GM12878 (cell line): ENCODE results near the gene RNF126. TPM values are rescaled to one million over a fixed set of nuclear protein-coding genes. Genes with fewer than 3 reads are reported as not detected.
A peak's percentile ranks its signal among the peaks of the same experiment; 100 is the strongest.

ENCODE experiments used
- ATAC-seq: fragments of 200-7000 bp; cut with Tn5 transposase; 3 replicates; pipeline ENCODE4 v1.9.1; 2020; ENCODE audit warnings: mild to moderate bottlenecking, moderate library complexity
- BruUV-seq: library from RNA; stranded (reverse); fragments of 400-500 nt; replicated peaks from 2 replicates; lab custom pipeline; 2021; lab: Mats Ljungman, UMichigan
- CTCF ChIA-PET: fragments of 300-600 bp; sonication (Branson Sonifier 250); formaldehyde crosslinking; extraction: SDS; loops from one replicate; lab custom pipeline; 2021; ENCODE audit warnings: inconsistent platforms; lab: Yijun Ruan, JAX
- POLR2A ChIA-PET: fragments of 350-600 bp; formaldehyde crosslinking; extraction: SDS; loops from one replicate; lab custom pipeline; 2021; ENCODE audit warnings: inconsistent platforms; lab: Charles Lee
- RAD21 ChIA-PET: fragments of 300-600 bp; sonication (Branson Sonifier 250); formaldehyde crosslinking; loops from one replicate; lab custom pipeline; 2023; ENCODE audit warnings: antibody characterized with exemption; ENCODE audit not compliant: unreplicated experiment; lab: Charles Lee
- SMC1A ChIA-PET: fragments of 300-600 bp; sonication (Branson Sonifier 250); formaldehyde crosslinking; loops from one replicate; lab custom pipeline; 2023; ENCODE audit not compliant: unreplicated experiment, uncharacterized antibody; lab: Charles Lee
- DNase-seq: peaks from one replicate; pipeline ENCODE4 v3.0.0-alpha.2; 2011; ENCODE audit warnings: low read depth, low spot score
- FAIRE-seq: peaks from 3 replicates; lab custom pipeline; 2011; peaks lifted over from hg19 to GRCh38; lab: Jason Lieb, UNC
- H2AFZ ChIP-seq: 2 replicates; pipeline ENCODE4 v1.6.0; 2011; ENCODE audit warnings: low read depth, low read length, control low read depth; ENCODE audit not compliant: control insufficient read depth
- H3K27ac ChIP-seq: 2 replicates; pipeline ENCODE4 v1.5.1; 2011; ENCODE audit warnings: control low read depth; ENCODE audit not compliant: control insufficient read depth, insufficient read depth
- H3K27me3 ChIP-seq, 2 experiments: replicated peaks in 1 of 2; 2 replicates each; pipeline versions ENCODE4 v1.6.0 to v1.6.1; 2011; ENCODE audit warnings: low read length in 1 of 2; ENCODE audit not compliant: control insufficient read depth in 2 of 2, insufficient read depth in 2 of 2
- H3K36me3 ChIP-seq, 2 experiments: 2 replicates each; pipeline ENCODE4 v1.5.1; 2011; ENCODE audit warnings: low read length in 1 of 2; ENCODE audit not compliant: control insufficient read depth in 2 of 2, insufficient read depth in 2 of 2
- H3K4me1 ChIP-seq: 2 replicates; pipeline ENCODE4 v1.6.1; 2011; ENCODE audit warnings: mild to moderate bottlenecking, low read length, moderate library complexity, mixed read lengths; ENCODE audit not compliant: control insufficient read depth, insufficient read depth
- H3K4me2 ChIP-seq: 2 replicates; pipeline ENCODE4 v1.6.0; 2011; ENCODE audit warnings: control low read depth; ENCODE audit not compliant: control insufficient read depth, insufficient read depth
- H3K4me3 ChIP-seq: fragments of 200-600 bp; sonication (generic); 2 replicates; pipeline ENCODE4 v1.5.1; 2016
- H3K79me2 ChIP-seq: 2 replicates; pipeline ENCODE4 v1.6.0; 2011; ENCODE audit warnings: low read length; ENCODE audit not compliant: control insufficient read depth, insufficient read depth
- H3K9ac ChIP-seq: 2 replicates; pipeline ENCODE4 v1.8.0; 2011; ENCODE audit warnings: low read length, control low read depth, mixed read lengths; ENCODE audit not compliant: control insufficient read depth, insufficient read depth
- H3K9me3 ChIP-seq: replicated peaks from 3 replicates; pipeline ENCODE4 v1.5.1; 2011; ENCODE audit warnings: mild to moderate bottlenecking, low read length; ENCODE audit not compliant: control insufficient read depth, insufficient read depth
- H4K20me1 ChIP-seq: 2 replicates; pipeline ENCODE4 v1.6.0; 2011; ENCODE audit not compliant: control insufficient read depth, insufficient read depth
- BACH1 ChIP-seq: fragments of 450-650 bp; IDR thresholded peaks from 2 replicates; pipeline ENCODE4 v1.6.1; 2017; ENCODE audit warnings: mild to moderate bottlenecking, borderline replicate concordance
- CHD1 ChIP-seq: IDR thresholded peaks from 2 replicates; pipeline ENCODE4 v1.6.1; 2012; ENCODE audit warnings: low read depth, low read length, improper control_type of control experiment
- CHD4 ChIP-seq: fragments of 200-600 bp; sonication (generic); IDR thresholded peaks from 2 replicates; pipeline ENCODE4 v1.6.1; 2016; ENCODE audit warnings: mild to moderate bottlenecking
- ESRRA ChIP-seq: IDR thresholded peaks from 2 replicates; pipeline ENCODE4 v1.6.1; 2012; ENCODE audit warnings: mild to moderate bottlenecking, low read length, improper control_type of control experiment
- FOXM1 ChIP-seq: IDR thresholded peaks from 2 replicates; pipeline ENCODE4 v1.6.1; 2012; ENCODE audit warnings: low read depth, mild to moderate bottlenecking, inconsistent platforms, low read length, moderate library complexity
- HDAC6 ChIP-seq: fragments of 200-600 bp; sonication (generic); IDR thresholded peaks from one replicate; pipeline ENCODE4 v1.8.0; 2017; ENCODE audit warnings: antibody characterized with exemption; ENCODE audit not compliant: unreplicated experiment
- IKZF1 ChIP-seq: fragments of 450-650 bp; conservative IDR thresholded peaks from 2 replicates; pipeline ENCODE4 v1.6.1; 2017; ENCODE audit warnings: antibody characterized with exemption, mild to moderate bottlenecking
- IKZF2 ChIP-seq, 2 experiments: fragments of 450-650 bp; IDR thresholded peaks; 2 replicates each; pipeline ENCODE4 v1.6.1; 2017; ENCODE audit warnings: mild to moderate bottlenecking in 2 of 2, moderate library complexity in 2 of 2
- MEF2B ChIP-seq: fragments of 450-650 bp; IDR thresholded peaks from 2 replicates; pipeline ENCODE4 v1.6.1; 2018; ENCODE audit warnings: mild to moderate bottlenecking, moderate library complexity; ENCODE audit not compliant: partially characterized antibody, poor library complexity, severe bottlenecking
- MLLT1 ChIP-seq: fragments of 450-650 bp; IDR thresholded peaks from 2 replicates; pipeline ENCODE4 v1.6.1; 2016; ENCODE audit warnings: mild to moderate bottlenecking
- MYC ChIP-seq: IDR thresholded peaks from 2 replicates; pipeline ENCODE4 v1.6.1; 2011; ENCODE audit warnings: mild to moderate bottlenecking, low read length, moderate library complexity, inconsistent platforms; ENCODE audit not compliant: insufficient read depth, insufficient replicate concordance, insufficient read length, severe bottlenecking
- NR2F1 ChIP-seq: fragments of 450-650 bp; conservative IDR thresholded peaks from 2 replicates; pipeline ENCODE4 v1.6.1; 2017; ENCODE audit warnings: mild to moderate bottlenecking
- PKNOX1 ChIP-seq: fragments of 450-650 bp; IDR thresholded peaks from 2 replicates; pipeline ENCODE4 v1.6.1; 2016; ENCODE audit warnings: mild to moderate bottlenecking
- RCOR1 ChIP-seq: conservative IDR thresholded peaks from 2 replicates; pipeline ENCODE4 v1.6.1; 2012; ENCODE audit warnings: low read depth, low read length, improper control_type of control experiment
- REST ChIP-seq: IDR thresholded peaks from 2 replicates; pipeline ENCODE4 v1.6.1; 2012; ENCODE audit warnings: mild to moderate bottlenecking, low read depth, low read length
- SPI1 ChIP-seq: IDR thresholded peaks from 2 replicates; pipeline ENCODE4 v1.6.1; 2011; ENCODE audit warnings: low read depth, mild to moderate bottlenecking, low read length, moderate library complexity, borderline replicate concordance; ENCODE audit not compliant: insufficient read depth
- SRF ChIP-seq, 2 experiments: IDR thresholded peaks; 2 replicates each; pipeline ENCODE4 v1.6.1; 2011; ENCODE audit warnings: low read depth in 2 of 2, low read length in 2 of 2, mild to moderate bottlenecking in 1 of 2, moderate library complexity in 1 of 2
- ZNF274 ChIP-seq: IDR thresholded peaks from one replicate; pipeline ENCODE4 v1.8.0; 2011; ENCODE audit not compliant: insufficient read length, insufficient read depth
- WGBS: methylation state at CpG from one replicate; pipeline ENCODE4 v1.1.6; 2016; ENCODE audit warnings: low lambda C conversion rate; ENCODE audit not compliant: insufficient replicate concordance, insufficient coverage; ENCODE audit errors: missing lambda C conversion rate; 5-methylcytosine and 5-hydroxymethylcytosine counted together
- in situ Hi-C: fragments of 300-500 bp; cut with MboI; formaldehyde crosslinking; loops from 9 replicates; pipeline ENCODE4 v1.14.3; 2018; ENCODE audit warnings: mixed read lengths
- intact Hi-C: fragments of 100-400 bp; cut with micrococcal nuclease; formaldehyde crosslinking; loops from one replicate; pipeline ENCODE4 v1.14.2; 2022; ENCODE audit not compliant: unreplicated experiment
- polyA plus RNA-seq, 11 experiments: library from polyadenylated mRNA; depleted of rRNA in 4 of 11; unstranded in 6 of 11; stranded (reverse) in 5 of 11; fragments of >200 nt; fragmentation: Nextera tagmentation in 4 of 11; fragmentation: Illumina TruSeq in 1 of 11; extraction: Ambion mirVana in 4 of 11; extraction: Trizol in 1 of 11; gene quantifications; 1 replicate in 1 of 11; 2 replicates in 10 of 11; pipeline versions ENCODE4 v1.2.1 to v1.2.3, GENCODE V29; 2011 to 2016; ENCODE audit warnings: inconsistent platforms in 2 of 11, missing spikeins in 2 of 11, low read depth in 1 of 11
- total RNA-seq, 4 experiments: library from RNA; depleted of rRNA in 3 of 4; stranded (reverse); fragments of >200 nt in 3 of 4; fragmentation: Illumina TruSeq in 1 of 4; extraction: Trizol in 1 of 4; gene quantifications; 2 replicates each; pipeline versions ENCODE4 v1.2.1 to v1.2.3, GENCODE V29; 2013 to 2021

The RNF126 gene
- total and polyA plus RNA-seq, 10 of the 15 experiments (the other 5 are each of a cell fraction or from before 2014, with no cell fraction given): 0.45 to 100 (median 50.6) TPM

- H3K27ac ChIP-seq: no peak within 1 kb of the TSS
- ATAC-seq: no peak
- H4K20me1 ChIP-seq: no peaks in the 10 kb centered on the region; the same call in 1 of the 2 replicates
- no peak within 1 kb of the TSS for H3K4me3 ChIP-seq
- TSS peak; percentile 63 for BruUV-seq
- no peaks in the 10 kb centered on the region for H3K36me3 ChIP-seq
- in situ Hi-C loops (no loop called here), intact Hi-C loops (no loop called here)
- 27% methylated on average over 34 of the region's 63 CpGs for WGBS
- no peak for TF ChIP-seq ZNF274
- TF ChIP-seq MLLT1: peak; percentile 59; the same call in 1 of the 2 replicates
- no peak for TF ChIP-seq MEF2B
- TF ChIP-seq RCOR1: no peak
- peak; percentile 49; the same call in 1 of the 2 replicates for TF ChIP-seq NR2F1
- no peak for TF ChIP-seq BACH1
- TF ChIP-seq IKZF1: 0 out of 2 replicates have a peak, but pooled peaks have one; percentile 19
- no peak for TF ChIP-seq ESRRA
- TF ChIP-seq MYC: no peak
- TF ChIP-seq CHD4: no peak
- no peak for TF ChIP-seq SPI1
- TF ChIP-seq SRF (IDR thresholded peaks at IDR 0.05; ENCODE audit: low read depth in 2 of 2, low read length in 2 of 2): no peak
- no peak for TF ChIP-seq FOXM1
- TF ChIP-seq IKZF2 (IDR thresholded peaks at IDR 0.05): no peak
- no peak for TF ChIP-seq REST
- no peak for TF ChIP-seq HDAC6
- TF ChIP-seq CHD1: no peak
- no peak for TF ChIP-seq PKNOX1
- no peak within 1 kb of the TSS for H2AFZ ChIP-seq
- no peaks in the 10 kb centered on the region for H3K79me2 ChIP-seq
- peak within 1 kb of the TSS; percentile 60; the same call in 1 of the 2 replicates for H3K4me2 ChIP-seq
- H3K27me3 ChIP-seq: no peaks in the 10 kb centered on the region
- RAD21 ChIA-PET: interaction anchor here (1.3 to 1.6 kb wide), 2 partner anchors 53 to 58 kb away, joined by 3 to 4 read pairs; no protein-coding TSS in a partner anchor
- H3K9ac ChIP-seq: no peak within 1 kb of the TSS
- POLR2A ChIA-PET: interaction anchor here (0.9 kb wide), 1 partner anchor 56 kb away, joined by 3 read pairs; no protein-coding TSS in a partner anchor
- SMC1A ChIA-PET: no interaction called here
- H3K4me1 ChIP-seq: peaks cover 22% of the 10 kb centered on the region
- H3K9me3 ChIP-seq: no peaks in the 10 kb centered on the region
- no peak for FAIRE-seq
- no peak for DNase-seq
- CTCF ChIA-PET: interaction anchor here (1.0 to 1.9 kb wide), 2 partner anchors 42 to 57 kb away, joined by 3 to 10 read pairs; no protein-coding TSS in a partner anchor
Measured at GRCh38 chr19:676339-677105, 13.5 kb upstream of the RNF126 start, which contains the start of gene FSTL3. Gene FSTL3, plus strand, starts transcription at chr19:676392. Its CDS starts 32 bp downstream, at chr19:676424.
